IPS-NIHi11 (cell line): ENCODE measurements around the gene RAI1.

Experiments
- DNase-seq: peaks from one replicate; pipeline ENCODE4 v3.0.0; 2012; ENCODE audit warnings: mixed read lengths, low spot score

Gene RAI1

GRCh38 chr17:17847726-17848125, 166.5 kb downstream of the RAI1 start:
- DNase-seq: no peak

GRCh38 chr17:17848311-17849082, 167.2 kb downstream of the RAI1 start:
- no peak for DNase-seq

GRCh38 chr17:17849147-17849820, 168.0 kb downstream of the RAI1 start:
- no peak for DNase-seq

GRCh38 chr17:17849845-17850373, 168.7 kb downstream of the RAI1 start:
- DNase-seq: peak; percentile 57

GRCh38 chr17:17851103-17852002, 170.1 kb downstream of the RAI1 start:
- no peak for DNase-seq

- no peak for DNase-seq
Observed at GRCh38 chr17:17852930-17853329, 171.7 kb downstream of the RAI1 start.

GRCh38 chr17:17853811-17854447, 172.7 kb downstream of the RAI1 start:
- DNase-seq: no peak

GRCh38 chr17:17855976-17856375, 174.7 kb downstream of the RAI1 start:
- no peak for DNase-seq

- DNase-seq: no peak
Observed at GRCh38 chr17:17856386-17856785, 175.1 kb downstream of the RAI1 start.

GRCh38 chr17:17857496-17857895, 176.2 kb downstream of the RAI1 start:
- DNase-seq: no peak

- peak; percentile 89 for DNase-seq
Observed at GRCh38 chr17:17859909-17860765, 178.9 kb downstream of the RAI1 start.

- DNase-seq: no peak
Observed at GRCh38 chr17:17860766-17861107, 179.5 kb downstream of the RAI1 start.
